A172 (cell line): Measurements from ENCODE around the gene ZBTB37. TPM values are rescaled to one million over a fixed set of nuclear protein-coding genes. Genes with fewer than 3 reads are reported as not detected.
"Not testable (repeated sequence)": the region's sequence is repeated elsewhere in the genome, so short reads cannot be mapped to it uniquely, and the experiment has no call there.

Source experiments
- DNase-seq: peaks from one replicate; pipeline ENCODE4 v3.0.0-alpha.2; 2015; ENCODE audit warnings: low spot score
- total RNA-seq: library from RNA; depleted of rRNA; stranded (reverse); fragments of >200 nt; shearing (Covaris generic); gene quantifications from 2 replicates; pipeline ENCODE4 v1.2.3, GENCODE V29; 2014; rRNA removed

The ZBTB37 gene
- 5.6 and 7.5 TPM in 2 replicates for total RNA-seq

DNA sequence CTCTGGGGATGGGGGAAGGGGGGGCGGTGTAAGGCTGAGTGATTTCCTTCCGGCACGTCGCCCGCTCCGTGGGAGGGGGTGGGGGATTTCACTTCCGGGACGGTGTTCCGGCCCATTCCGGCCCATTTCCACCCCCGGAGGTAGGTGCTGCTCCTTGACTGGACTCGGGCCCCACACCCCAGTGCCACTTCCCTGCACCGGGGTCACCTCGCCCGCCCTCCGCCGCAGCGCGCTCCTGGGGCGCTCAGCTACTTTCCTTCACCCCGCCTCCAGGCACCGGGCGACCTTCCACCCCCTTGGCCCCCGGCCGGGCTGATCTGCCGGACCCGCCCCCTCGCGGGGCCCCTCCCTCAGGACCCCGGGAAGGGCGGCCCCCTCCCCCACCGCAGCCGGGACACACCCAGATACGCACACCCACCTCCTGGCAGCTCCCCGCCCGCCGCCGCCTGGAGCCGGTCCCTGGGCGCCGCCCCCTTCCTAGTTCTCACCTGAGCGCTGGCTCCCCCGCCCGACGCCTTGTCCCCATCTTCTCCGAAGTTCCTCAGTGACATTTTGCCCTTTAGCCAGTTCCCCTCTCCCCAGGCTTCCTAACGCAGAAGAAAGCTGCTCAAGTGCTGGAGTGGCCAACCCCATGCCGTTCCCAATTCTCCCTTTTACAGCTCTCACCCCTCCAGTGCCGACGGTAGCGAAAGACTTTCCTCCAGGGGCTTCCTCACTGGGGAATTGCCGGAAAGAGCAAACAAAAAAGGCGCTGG is at the start of gene ZBTB37:
Gene ZBTB37 (plus strand): TSS at position 115 of the 755 bp plus-strand sequence. CDS start 1,846 bp downstream, outside the sequence.
- DNase-seq: no peak

- DNase-seq: no peak
These were observed 49.7 kb upstream of the ZBTB37 start for GRCh38 chr1:173818459-173818858.

GRCh38 chr1:173821680-173822079 is 46.5 kb upstream of the ZBTB37 start:
- no peak for DNase-seq

DNA sequence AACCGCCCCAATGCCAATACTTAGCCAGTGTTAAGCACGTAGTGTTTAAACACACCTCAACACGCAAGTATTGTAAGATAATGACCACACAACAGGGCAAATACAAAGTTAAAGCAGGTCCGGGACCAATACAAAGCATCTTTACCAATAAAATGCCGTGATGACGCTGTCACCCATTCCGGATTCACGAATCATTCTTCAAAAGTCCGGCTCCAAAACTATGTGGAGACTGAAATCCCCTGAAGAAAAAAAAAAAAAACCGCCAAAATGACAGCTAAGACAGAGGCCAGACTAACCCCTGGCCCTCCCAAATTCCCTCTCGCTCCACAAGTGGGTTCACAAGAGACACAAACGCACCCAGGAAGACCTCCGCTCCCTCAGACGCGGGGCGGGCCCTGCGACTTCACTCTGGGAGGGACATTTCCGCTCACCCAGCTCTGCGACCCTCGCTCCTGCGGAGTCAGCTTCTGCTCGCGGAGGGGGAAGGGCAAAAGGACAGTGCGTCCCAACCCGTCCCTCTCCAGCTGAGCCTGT is 44.3 kb upstream of the ZBTB37 start:
- no peak for DNase-seq

- peak; percentile 99 for DNase-seq
These were observed 43.7 kb upstream of the ZBTB37 start, which contains the start of the genes CENPL and DARS2 for GRCh38 chr1:173824315-173825081. TSS of gene CENPL (minus strand) at chr1:173824883. CDS start at chr1:173811299, 13,584 bp downstream. TSS of gene DARS2 (plus strand) at chr1:173824673. CDS start at chr1:173825230, 557 bp downstream.

DNA sequence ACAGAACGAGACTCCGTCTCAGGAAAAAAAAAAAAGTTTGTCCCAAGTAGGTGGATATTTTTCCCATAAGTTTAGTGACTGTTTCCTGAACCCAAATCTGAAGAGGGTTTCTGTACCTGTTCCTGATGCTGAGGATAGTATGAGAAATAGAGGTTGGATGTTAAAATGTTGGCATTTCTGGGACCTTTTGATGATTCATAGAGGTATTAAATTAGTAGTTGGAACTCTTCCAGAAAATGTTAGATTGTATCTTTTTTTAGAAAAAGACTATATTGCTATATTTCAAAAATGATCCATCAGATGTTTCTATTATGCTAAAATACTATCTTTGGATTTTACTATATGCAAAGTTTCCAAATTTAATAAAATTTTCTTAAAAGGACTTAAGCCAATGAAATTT is 40.6 kb upstream of the ZBTB37 start:
- DNase-seq: no peak

DNA sequence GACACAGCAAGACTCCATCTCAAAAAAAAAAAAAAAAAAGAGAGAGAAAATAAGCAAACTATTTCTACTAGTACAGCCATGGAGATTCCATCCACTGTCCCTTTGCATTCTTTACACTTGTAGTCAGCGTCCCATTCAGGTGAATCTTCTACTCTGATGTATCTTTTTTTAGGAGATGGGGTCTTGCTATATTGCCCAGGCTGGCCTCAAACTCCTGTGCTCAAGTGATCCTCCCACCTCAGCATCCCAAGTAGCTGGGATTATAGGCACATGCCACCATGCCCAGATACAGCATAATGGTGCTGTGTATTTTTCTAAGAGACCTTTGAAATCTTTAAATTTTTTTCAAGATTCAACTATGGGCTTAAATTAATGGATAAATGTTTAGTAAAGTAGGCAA is 35.4 kb upstream of the ZBTB37 start:
- DNase-seq: no peak

DNA sequence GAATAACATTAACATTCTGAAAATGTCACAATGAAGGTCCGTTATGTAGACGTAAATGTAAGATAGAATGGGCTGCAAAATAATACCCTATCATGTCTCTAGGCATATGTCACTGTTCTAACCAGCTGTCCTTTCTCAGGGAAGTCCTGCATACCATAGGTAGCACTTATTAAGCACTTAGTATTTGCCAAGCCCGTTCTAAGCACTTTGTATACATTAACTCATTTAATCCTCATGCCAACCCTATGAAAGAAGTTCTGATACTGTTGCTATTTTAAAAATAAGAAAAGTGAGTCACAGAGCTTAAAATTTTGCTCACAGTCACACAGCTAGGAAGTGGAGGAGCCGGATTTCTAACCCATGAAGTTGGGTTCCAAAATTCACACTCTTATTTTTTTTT is 16.1 kb upstream of the ZBTB37 start:
- DNase-seq: no peak

- peak; percentile 75 for DNase-seq
These were observed 15.1 kb upstream of the ZBTB37 start for GRCh38 chr1:173853074-173853473.

DNA sequence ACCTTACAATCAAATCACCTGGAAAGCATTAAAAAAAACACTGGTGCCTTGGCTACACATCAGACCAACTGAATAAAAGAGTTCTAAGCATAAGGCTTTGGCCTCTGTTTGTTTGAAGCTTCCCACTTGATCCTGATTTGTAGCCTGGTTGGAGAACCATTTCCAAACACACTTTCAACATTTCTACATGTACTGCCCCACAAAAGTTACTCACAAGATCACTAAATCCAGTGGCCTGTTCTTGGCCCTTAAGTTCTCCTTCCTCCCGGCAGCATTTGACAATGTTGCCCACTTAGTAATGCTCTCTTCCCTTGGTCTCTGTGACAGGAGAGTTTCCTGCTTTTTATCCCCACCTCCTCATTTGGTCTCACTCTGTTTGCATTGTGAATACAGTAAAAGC is 12.2 kb upstream of the ZBTB37 start:
- no peak for DNase-seq

DNA sequence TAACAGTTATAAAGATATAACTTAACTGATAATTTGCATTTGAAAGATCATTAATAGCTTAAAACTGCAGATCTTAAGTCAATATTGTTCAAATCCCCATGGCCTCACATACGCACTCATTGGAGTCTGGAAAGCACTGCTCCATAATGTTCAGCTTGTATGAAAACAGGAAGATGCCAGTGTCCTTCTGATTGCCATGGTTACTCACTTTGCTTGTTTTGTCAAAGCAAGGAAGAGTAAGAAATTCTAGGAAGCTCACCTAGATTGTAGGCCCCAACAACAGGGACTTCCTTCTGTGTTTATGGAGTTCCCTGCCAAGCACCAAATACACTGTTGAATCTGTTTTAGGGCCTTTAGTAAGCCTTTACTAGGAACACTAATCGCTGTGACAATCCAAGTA is 11.3 kb upstream of the ZBTB37 start:
- DNase-seq: no peak

DNA sequence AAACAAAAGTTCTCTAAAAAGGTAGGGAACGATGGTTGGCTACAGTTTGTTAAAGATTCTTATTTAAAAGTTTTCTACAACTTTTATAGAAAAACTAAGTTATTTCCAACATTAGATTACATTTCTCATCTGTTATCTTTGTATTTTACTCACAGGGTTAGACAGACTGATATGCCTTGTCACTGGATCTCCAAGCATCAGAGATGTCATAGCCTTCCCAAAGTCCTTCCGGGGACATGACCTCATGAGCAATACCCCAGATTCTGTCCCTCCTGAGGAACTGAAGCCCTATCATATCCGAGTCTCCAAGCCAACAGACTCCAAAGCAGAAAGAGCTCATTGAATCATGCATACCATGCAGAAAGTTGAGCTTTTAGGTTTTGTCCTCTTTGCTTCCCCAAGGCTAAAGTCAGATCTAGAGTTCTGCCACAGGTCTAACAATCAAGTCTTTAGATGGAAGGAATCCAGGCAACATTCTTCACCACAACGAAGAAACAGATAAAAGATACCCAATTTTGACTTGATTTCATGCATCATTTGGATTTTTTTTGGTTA is 10.7 kb upstream of the ZBTB37 start:
- no peak for DNase-seq

DNA sequence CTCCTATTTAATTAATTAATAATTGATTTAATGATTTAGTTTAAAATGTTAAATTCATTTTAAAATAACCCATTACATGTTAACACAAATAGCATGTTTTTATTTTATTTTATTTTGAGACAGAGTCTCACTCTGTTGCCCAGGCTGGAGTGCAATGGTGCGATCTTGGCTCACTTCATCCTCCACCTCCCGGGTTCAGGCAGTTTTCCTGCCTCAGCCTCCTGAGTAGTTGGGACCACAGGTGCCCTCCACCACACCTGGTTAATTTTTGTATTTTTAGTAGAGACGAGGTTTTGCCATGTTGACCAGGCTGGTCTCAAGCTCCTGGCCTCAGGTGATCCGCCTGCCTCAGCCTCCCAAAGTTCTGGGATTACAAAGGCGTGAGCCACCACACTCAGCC is 8.6 kb upstream of the ZBTB37 start:
- not testable (repeated sequence) for DNase-seq

DNA sequence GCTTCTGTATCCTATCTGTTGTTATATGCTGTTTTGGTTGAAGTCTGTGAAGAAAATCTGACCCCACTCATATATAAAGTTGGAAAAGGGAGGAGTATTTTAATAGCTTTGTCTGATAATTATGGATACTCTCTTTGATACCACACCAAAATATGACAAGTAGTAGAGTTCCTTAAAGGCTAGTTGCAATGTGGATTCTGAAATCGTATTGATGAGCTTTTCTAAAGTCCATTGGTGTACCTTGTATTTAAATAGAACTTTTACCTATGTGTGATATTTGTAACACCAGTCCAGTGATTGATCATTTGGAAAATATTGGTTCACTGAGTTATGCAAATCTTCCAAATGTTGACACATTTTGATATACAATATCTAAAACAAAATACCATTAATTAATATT is 8.1 kb upstream of the ZBTB37 start:
- DNase-seq: no peak

DNA sequence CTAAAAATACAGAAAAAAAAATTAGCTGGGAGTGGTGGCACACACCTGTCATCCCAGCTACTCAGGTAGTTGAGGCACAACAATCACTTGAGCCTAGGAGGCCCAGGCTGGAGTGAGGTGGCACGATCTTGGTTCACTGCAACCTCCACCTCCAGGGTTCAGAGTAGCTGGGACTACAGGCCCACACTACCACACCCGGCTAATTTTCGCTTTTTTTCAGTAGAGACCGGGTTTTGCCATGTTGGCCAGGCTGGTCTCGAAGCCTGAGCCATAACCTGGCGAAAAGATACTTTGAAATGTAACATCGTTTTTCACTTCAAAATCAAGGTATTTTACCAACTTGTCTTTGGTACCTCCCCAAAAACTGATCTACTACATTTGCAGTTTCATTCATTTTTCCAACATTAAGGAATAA is 6.4 kb upstream of the ZBTB37 start:
- DNase-seq: no peak

DNA sequence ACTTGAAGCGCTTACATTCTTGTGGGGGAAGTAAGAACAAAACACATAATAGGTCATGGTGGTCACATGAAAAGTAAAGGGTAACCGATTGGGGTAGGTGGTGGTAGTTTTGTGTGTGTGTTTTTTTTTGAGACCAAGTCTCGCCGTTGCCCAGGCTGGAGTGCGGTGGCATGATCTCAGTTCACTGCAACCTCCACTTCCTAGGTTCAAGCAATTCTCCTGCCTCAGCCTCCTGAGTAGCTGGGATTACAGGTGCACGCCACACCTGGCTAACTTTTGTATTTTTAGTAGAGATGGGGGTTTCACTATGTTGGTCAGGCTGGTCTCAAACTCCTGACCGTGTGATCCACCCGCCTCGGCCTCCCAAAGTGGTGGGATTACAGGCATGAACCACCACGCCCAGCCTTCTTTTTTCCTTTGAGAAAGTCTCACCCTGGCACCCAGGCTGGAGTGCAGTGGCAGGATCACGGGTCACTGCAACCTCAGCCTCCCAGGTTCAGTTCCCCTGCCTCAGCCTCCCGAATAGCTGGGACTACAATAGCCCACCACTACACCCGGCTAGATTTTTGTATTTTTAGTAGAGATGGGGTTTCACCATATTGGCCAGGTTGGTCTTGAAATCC is 5.9 kb upstream of the ZBTB37 start:
- DNase-seq: not testable (repeated sequence)

- DNase-seq: no peak
These were observed 5.4 kb upstream of the ZBTB37 start for GRCh38 chr1:173862769-173863223.

DNA sequence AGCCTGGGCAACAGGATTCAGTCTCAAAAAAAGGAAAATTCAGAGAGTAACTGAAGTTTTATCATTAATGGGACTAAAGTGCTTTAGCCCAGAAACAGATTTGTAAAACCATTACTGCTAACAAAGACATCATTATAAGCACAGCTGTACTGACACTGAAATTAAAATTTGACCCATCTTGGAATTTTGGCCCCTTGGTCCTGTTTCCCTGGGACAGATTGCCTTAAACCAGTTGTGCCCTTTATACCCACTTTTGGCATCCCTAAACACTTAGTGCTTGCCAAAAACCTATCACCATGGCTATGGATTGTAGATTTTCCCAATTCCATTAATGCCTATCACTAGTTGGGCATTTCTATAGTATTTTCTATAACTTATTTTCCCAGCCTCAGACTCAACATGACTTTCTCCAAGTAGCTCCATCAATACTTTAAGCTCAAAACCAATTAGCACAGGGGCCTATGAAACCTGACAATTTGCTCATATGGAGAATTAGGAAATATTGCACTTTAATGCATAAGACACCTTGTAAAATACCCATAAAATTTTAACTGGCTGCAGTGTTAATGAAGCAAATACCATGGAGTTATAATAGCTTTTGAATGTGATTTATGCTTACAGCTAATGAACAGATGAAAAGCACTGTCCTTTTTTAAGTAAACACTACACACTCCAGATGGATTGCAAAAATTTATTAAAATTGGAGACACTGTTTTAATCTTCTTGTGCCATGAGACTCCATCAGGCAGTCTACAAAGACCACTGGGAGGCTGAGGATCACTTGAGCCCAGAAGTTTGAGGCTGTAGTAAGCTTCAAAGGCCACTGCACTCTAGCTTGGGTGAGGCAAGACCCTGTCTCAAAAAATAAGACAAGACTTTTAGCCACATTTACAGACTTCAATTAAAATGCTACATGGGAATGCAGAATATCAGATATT is 4.7 kb upstream of the ZBTB37 start:
- DNase-seq: no peak

DNA sequence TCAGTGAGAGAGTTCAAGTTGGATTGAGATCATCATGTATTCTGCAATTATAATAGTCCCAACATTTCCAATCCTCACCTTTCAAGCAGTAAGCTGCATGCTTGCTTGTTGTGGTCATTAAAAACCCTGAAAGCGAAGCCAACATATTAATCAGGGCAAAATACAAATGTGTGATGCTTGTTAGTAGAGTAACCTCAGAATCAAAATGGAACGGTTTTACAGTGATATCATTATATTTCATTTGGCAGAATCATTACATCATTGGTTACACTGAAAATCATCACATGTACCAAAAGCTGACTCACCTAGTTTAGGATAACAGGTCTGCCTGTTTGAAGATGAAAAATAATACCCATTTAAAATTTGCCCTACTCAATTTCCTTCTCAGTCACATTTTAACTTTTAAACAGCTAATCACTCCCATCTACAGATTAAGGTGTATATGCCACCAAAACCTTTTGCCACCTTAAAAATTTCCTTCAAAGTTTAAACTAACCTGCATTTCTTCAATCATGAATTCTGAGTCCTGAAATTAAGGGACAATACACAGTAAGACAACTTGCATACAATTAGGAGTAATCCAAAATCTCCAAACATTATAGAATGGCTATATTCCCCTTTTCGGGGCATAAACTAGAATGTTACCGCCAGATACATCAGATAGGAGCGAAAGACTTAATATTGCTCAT is 3.9 kb upstream of the ZBTB37 start:
- DNase-seq: no peak
